HG02678 (cell line): Measurements from ENCODE around the gene TTC1.
"Not testable (repeated sequence)": the region's sequence is repeated elsewhere in the genome, so short reads cannot be mapped to it uniquely, and the experiment has no call there.

Experiments used
- ATAC-seq: cut with Tn5 transposase; IDR thresholded peaks from one replicate; pipeline ENCODE4 v1.9.1; 2021; ENCODE audit warnings: mild to moderate bottlenecking, moderate library complexity; ENCODE audit not compliant: unreplicated experiment

The TTC1 gene

DNA sequence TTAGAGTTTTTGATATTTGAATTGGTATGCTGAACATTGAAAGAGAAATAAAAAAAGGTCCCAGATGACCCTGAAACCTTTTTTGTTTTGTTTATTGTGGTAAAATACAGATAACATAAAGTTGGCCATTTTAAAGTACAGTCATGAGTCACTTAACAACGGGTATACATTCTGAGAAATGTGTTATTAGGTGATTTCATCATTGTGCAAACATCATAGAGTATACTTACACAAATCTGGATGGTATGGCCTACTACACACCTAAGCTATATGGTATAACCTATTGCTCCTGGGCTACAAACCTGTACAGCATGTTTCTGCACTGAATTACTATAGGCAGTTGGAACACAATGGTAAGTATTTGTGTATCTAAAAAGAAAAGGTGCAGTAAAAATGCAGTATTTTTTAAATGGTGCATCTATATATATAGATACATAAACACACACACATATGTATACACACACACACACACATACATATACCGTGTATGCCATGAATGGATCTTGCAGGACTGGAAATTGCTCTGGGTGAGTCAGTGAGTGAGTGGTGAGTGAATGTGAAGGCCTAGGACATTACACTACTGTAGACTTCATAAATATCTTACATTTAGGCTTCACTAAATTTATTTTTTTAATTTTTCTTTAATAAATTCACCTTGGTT is 31.0 kb downstream of the TTC1 start:
- no peak for ATAC-seq

GRCh38 chr5:160040471-160040835 is 31.5 kb downstream of the TTC1 start:
- ATAC-seq: no peak

- no peak for ATAC-seq
Observed at GRCh38 chr5:160042671-160043070, 33.7 kb downstream of the TTC1 start.

- ATAC-seq: no peak
Observed at GRCh38 chr5:160044391-160044804, 35.5 kb downstream of the TTC1 start.

GRCh38 chr5:160044967-160045366 is 36.0 kb downstream of the TTC1 start:
- no peak for ATAC-seq

DNA sequence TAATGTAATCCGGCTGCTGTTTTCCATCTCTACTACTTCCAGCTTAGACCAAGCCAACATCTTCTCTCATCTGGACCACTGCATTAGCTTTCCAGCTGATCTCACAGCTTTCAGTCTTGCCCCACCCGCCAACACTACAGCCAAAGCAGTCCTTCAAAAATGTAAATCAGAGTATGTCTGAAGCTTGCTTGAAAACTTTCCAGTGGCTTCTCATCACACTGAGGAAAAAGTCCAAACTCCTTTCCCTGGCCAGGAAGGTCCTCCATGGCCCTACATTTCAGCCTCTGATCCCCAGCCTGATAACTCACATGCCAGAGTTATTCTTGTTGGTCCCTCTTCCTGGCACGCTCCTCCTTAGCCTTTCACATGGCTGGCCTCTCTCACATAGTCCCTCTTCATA is 38.5 kb downstream of the TTC1 start:
- ATAC-seq: no peak

DNA sequence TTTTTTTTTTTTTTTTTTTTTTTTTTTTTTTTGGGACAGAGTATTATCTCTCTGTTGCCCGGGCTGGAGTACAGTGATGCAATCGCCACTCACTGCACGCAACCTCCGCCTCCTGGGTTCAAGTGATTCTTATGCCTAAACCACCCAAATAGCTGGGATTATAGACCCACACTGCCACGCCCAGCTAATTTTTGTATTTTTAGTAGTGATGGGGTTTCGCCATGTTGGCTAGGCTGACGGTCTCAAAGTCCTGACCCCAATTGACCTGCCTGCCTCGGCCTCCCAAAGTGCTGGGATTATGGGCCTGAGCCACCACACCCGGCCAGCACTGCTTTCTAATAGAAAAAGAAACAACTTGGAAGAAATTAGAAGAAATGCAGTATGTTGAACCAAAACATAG is 39.2 kb downstream of the TTC1 start:
- ATAC-seq: no peak

DNA sequence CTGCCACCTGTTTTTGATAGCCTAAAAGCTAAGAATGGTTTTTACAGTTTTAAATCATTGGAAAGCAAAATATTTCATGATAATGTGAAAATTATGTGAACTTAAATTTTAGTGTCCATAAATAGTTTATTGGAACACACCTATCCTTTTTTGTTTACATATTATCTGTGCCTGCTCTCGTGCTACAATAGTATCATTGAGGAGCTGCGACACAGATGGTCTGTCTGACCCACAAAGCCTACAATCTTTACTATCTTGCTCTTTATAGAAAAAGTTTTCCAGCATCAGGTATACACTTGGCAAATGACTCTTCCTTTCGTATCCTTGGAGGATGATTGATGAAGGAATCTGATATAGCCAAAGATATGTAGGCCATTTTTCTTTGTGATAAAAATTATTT is 40.2 kb downstream of the TTC1 start:
- ATAC-seq: no peak

DNA sequence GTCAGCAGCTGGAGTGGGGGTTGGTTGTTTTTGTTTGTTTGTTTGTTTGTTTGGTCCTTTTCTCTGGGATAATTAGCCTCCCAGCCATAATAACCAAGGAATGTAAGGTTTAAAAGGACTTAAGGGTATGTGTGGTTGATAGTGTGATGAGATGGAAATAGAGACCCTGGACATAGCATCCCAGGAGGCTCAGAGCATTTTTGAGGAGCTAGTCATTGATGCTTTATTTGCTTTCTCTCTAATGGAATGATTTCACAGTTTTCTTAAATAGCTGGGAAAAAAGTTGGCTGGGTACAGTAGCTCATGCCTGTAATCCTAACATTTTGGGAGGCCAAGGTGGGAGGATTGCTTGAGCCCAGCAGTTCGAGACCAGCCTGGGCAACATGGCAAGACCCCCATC is 45.1 kb downstream of the TTC1 start:
- ATAC-seq: no peak

- ATAC-seq: no peak
Observed at GRCh38 chr5:160054831-160055230, 45.9 kb downstream of the TTC1 start.

DNA sequence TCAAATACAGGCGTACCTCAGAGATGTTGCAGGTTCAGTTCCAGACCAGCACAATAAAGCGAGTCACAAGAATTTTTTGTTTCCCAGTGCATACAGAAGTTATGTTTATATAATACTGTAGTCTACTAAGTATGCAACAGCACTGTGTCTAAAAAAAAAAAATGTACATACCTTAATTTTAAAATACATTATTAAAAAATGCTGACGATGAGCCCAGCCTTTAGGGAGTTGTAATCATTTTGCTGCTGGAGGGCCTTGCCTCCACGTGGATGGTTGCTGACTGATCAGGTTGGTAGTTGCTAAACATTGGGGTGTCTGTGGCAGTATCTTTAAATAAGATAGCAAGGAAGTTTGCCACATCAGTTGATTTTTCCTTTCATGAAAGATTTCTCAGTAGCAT is 48.3 kb downstream of the TTC1 start:
- ATAC-seq: no peak

GRCh38 chr5:160060001-160060400 is 51.1 kb downstream of the TTC1 start:
- ATAC-seq: no peak

- ATAC-seq: no peak
Observed at GRCh38 chr5:160061770-160062169, 52.8 kb downstream of the TTC1 start.

GRCh38 chr5:160064417-160064810 is 55.5 kb downstream of the TTC1 start:
- ATAC-seq: no peak

- ATAC-seq: no peak
Observed at GRCh38 chr5:160064995-160065614, 56.2 kb downstream of the TTC1 start.

DNA sequence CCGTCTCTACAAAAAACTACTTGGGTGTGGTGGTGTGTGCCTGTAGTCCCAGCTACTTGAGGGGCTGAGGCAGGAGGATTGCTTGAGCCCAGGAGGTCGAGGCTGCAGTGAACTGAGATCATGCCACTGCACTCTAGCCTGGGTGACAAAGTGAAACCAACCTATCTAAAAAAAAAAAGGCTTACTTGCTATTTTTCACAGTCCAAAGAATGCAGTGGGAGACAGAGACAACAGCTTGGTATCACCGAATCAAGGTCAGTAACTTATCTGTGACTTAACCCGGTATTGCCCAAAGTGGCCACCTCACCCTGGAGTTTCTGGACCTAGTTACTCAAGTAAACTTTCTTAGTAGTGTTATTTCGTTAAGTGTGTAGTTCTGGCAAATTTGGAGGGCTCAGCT is 60.2 kb downstream of the TTC1 start:
- ATAC-seq: not testable (repeated sequence)

DNA sequence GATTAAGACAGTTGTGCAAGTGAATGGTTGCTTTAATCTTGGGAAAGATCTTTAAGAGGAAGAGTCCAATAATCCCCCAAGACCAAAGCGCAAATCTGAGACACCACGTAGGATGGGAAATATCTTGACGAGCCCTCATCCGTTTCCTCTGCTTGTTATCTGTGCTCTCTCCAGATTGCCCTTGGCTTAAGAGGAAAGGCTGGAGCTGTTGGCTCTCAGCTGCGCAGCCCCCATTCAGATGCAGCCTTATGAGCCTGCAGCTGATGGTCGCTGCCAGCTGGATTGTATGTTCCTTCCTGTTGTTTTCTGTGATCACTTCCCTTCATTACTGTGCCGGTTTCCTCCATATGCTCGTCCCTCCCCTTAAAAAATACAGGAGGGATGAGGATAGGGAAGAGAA is 62.6 kb downstream of the TTC1 start:
- no peak for ATAC-seq

GRCh38 chr5:160071916-160072315 is 63.0 kb downstream of the TTC1 start:
- ATAC-seq: no peak

- ATAC-seq: no peak
Observed at GRCh38 chr5:160075073-160075472, 66.1 kb downstream of the TTC1 start.

DNA sequence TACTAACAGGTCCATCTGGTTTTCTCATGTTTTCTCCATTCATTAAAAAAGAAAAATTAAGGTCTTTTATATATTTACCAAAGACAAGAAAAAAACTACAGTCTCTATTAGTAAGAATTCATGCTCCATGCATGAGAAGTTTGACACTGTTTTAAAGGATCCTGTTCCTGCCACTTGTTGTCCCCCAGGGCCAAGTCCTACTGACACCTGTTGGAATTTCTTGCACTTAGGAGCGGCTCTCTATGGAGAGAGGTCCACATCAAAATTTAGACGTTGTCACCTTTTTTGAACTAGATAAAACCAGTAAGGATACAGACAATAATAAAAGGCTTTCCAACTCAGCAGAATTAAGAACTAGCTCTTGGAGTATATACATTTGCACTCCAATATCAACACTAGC is 68.1 kb downstream of the TTC1 start:
- ATAC-seq: no peak

- no peak for ATAC-seq
Observed at GRCh38 chr5:160079753-160080152, 70.8 kb downstream of the TTC1 start.

GRCh38 chr5:160081495-160081894 is 72.6 kb downstream of the TTC1 start:
- no peak for ATAC-seq
